B cell (primary cell): ENCODE data around the gene HSD17B1. TPM values are rescaled to one million over a fixed set of nuclear protein-coding genes. Genes with fewer than 3 reads are reported as not detected.

Experiments
- ATAC-seq: fragments of 200-7000 bp; cut with Tn5 transposase; one replicate; pipeline ENCODE4 v1.10.0; 2021; ENCODE audit warnings: low read depth, mild to moderate bottlenecking, moderate number of reproducible peaks, moderate library complexity
- CTCF ChIA-PET: fragments of 350-600 bp; sonication (Branson Sonifier 250); formaldehyde crosslinking; loops from one replicate; lab custom pipeline; 2021; ENCODE audit warnings: antibody characterized with exemption, inconsistent platforms; lab: Charles Lee
- POLR2A ChIA-PET: fragments of 350-600 bp; sonication (Branson Sonifier 250); formaldehyde crosslinking; loops from one replicate; lab custom pipeline; 2021; ENCODE audit warnings: antibody characterized with exemption; lab: Charles Lee
- DNase-seq: peaks from one replicate; pipeline ENCODE4 v3.0.0; 2013
- H2AFZ ChIP-seq: 2 replicates; pipeline ENCODE4 v1.6.1; 2012; ENCODE audit warnings: mild to moderate bottlenecking, low read depth, low read length; ENCODE audit not compliant: insufficient read depth, poor library complexity, severe bottlenecking
- H3K27ac ChIP-seq, 2 donors: 1 replicate in 1 of 2; 2 replicates in 1 of 2; pipeline ENCODE4 v1.5.1; 2012 to 2013; ENCODE audit warnings: low read length in 2 of 2, mild to moderate bottlenecking in 2 of 2, moderate library complexity in 1 of 2
- H3K27me3 ChIP-seq, 4 experiments: fragments of 200-600 bp in 1 of 4; sonication (generic) in 1 of 4; replicated peaks in 1 of 4; 1 replicate in 2 of 4; 2 replicates in 2 of 4; pipeline versions ENCODE4 v1.6.1 to v1.7.0; 2013 to 2016; ENCODE audit warnings: low read length in 3 of 4, mild to moderate bottlenecking in 2 of 4, mixed read lengths in 1 of 4, moderate library complexity in 1 of 4; ENCODE audit not compliant: insufficient read depth in 4 of 4, control insufficient read depth in 3 of 4; ENCODE audit errors: control extremely low read depth in 1 of 4
- H3K36me3 ChIP-seq, 2 experiments: replicated peaks in 1 of 2; 1 replicate in 1 of 2; 2 replicates in 1 of 2; pipeline versions ENCODE4 v1.6.1 to v1.7.1; 2013; ENCODE audit warnings: low read length in 1 of 2; ENCODE audit not compliant: insufficient read depth in 2 of 2, control insufficient read depth in 1 of 2; ENCODE audit errors: control extremely low read depth in 1 of 2, extremely low read depth in 1 of 2
- H3K4me1 ChIP-seq, 2 donors: fragments of 200-600 bp in 1 of 2; sonication (generic) in 1 of 2; 1 replicate in 1 of 2; 2 replicates in 1 of 2; pipeline versions ENCODE4 v1.5.1 to v1.6.1; 2013 to 2017; ENCODE audit warnings: low read length in 2 of 2; ENCODE audit not compliant: control insufficient read depth in 2 of 2, insufficient read depth in 2 of 2
- H3K4me2 ChIP-seq: replicated peaks from 2 replicates; pipeline ENCODE3; 2012; ENCODE audit warnings: mild to moderate bottlenecking, low read depth, low read length; ENCODE audit not compliant: poor library complexity, severe bottlenecking
- H3K4me3 ChIP-seq, 5 experiments: fragments of 200-600 bp in 1 of 5; sonication (generic) in 1 of 5; 1 replicate in 3 of 5; 2 replicates in 2 of 5; pipeline versions ENCODE4 v1.5.1 to v1.7.0; 2011 to 2016; ENCODE audit warnings: low read length in 4 of 5, mild to moderate bottlenecking in 4 of 5, low read depth in 2 of 5, control low read depth in 1 of 5, moderate library complexity in 1 of 5; ENCODE audit not compliant: insufficient read depth in 1 of 5; ENCODE audit errors: control extremely low read depth in 1 of 5, extremely low read depth in 1 of 5
- H3K79me2 ChIP-seq: fragments of 200-600 bp; sonication (generic); one replicate; pipeline ENCODE4 v1.6.0; 2016; ENCODE audit warnings: low read length; ENCODE audit not compliant: control insufficient read depth, insufficient read depth
- H3K9ac ChIP-seq: fragments of 200-600 bp; sonication (generic); 2 replicates; pipeline ENCODE4 v1.6.1; 2017; ENCODE audit warnings: mild to moderate bottlenecking, low read length, moderate library complexity
- H3K9me3 ChIP-seq, 3 donors: one replicate each; pipeline versions ENCODE4 v1.6.1 to v1.7.1; 2013; ENCODE audit warnings: low read length in 2 of 3; ENCODE audit not compliant: control insufficient read depth in 2 of 3, insufficient read depth in 1 of 3; ENCODE audit errors: control extremely low read depth in 1 of 3
- H4K20me1 ChIP-seq: 2 replicates; pipeline ENCODE4 v1.6.0; 2012; ENCODE audit warnings: mild to moderate bottlenecking, low read length; ENCODE audit not compliant: insufficient read depth, control insufficient read depth, poor library complexity, severe bottlenecking
- H3K27ac Mint-ChIP-seq: one replicate; pipeline ENCODE4 v1.8.0; 2021; ENCODE audit warnings: mixed read lengths
- H3K27me3 Mint-ChIP-seq: one replicate; pipeline ENCODE4 v1.8.0; 2021; ENCODE audit warnings: mixed read lengths
- H3K4me1 Mint-ChIP-seq: one replicate; pipeline ENCODE4 v1.8.0; 2021; ENCODE audit warnings: mixed read lengths
- H3K4me3 Mint-ChIP-seq: one replicate; pipeline ENCODE4 v1.8.0; 2021; ENCODE audit warnings: mixed read lengths
- H3K9me3 Mint-ChIP-seq: one replicate; pipeline ENCODE4 v1.8.0; 2022; ENCODE audit warnings: mixed read lengths; ENCODE audit not compliant: insufficient read depth
- EZH2 ChIP-seq: IDR thresholded peaks from 2 replicates; pipeline ENCODE4 v1.6.1; 2012; ENCODE audit warnings: borderline replicate concordance, low read depth, mild to moderate bottlenecking, moderate library complexity, low read length; ENCODE audit not compliant: insufficient read depth, poor library complexity, severe bottlenecking
- WGBS: methylation state at CpG from one replicate; pipeline ENCODE4 v1.1.5; 2013; ENCODE audit warnings: missing lambda C conversion rate; ENCODE audit not compliant: insufficient coverage; 5-methylcytosine and 5-hydroxymethylcytosine counted together
- intact Hi-C: fragments of 100-400 bp; cut with micrococcal nuclease; formaldehyde crosslinking; loops from one replicate; pipeline ENCODE4 v1.10.0; 2022
- polyA plus RNA-seq: library from polyadenylated mRNA; depleted of rRNA; stranded (reverse); fragments of >200 nt; gene quantifications from 2 replicates; pipeline ENCODE4 v1.2.3, GENCODE V29; 2012
- total RNA-seq, 2 donors: library from RNA; stranded (reverse); fragments of 120-200 nt in 1 of 2; gene quantifications; 1 replicate in 1 of 2; 2 replicates in 1 of 2; pipeline versions ENCODE4 v1.2.3 to v1.2.4, GENCODE V29; 2013 to 2022
- TF ChIP-seq, protein P1 (sequence below): fragments of 200-600 bp; IDR thresholded peaks from one replicate; pipeline ENCODE4 v1.8.0; 2022; ENCODE audit warnings: antibody characterized with exemption, mild to moderate bottlenecking

Gene HSD17B1
- total and polyA plus RNA-seq, 2 donors (not counting 1 experiment from before 2014, with no cell fraction given): 1.3 to 3.3 TPM

DNA sequence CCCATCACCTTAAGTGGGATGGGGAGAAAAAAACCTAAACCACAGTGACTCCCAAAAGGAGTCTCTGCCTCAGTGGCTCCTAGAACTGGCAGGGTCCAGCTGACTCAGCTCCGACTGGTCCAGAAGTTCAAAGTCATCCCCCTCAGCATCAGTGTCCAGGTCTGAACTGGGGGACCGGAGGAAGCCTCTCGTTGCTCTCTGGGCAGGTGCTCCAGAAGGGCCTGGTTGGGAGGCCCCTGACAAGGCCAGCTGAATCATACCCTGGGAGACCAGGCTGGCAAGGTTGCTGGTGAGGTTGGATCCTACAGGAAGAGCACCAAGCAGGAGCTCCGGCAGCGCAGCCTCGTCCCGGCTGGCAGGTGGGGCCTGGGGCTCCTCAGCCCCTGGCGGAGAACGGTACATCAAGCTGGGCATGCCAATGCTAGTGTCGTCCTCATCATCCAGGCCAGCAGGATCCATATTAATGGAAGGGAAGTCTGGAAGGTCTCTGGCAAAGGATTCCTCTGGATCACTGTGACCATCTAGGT, 29.1 kb downstream of the HSD17B1 start:
- Mint-ChIP-seq H3K27ac (no peak overlapping the region), H3K27me3 (no peaks in the 10 kb centered on the region), H3K9me3 (no peaks in the 10 kb centered on the region), H3K4me3 (no peak overlapping the region), H3K4me1 (peaks cover 44% of the 10 kb centered on the region)
- H3K9ac ChIP-seq: no peak overlapping the region
- H3K4me3 ChIP-seq: no peak overlapping the region
- H2AFZ ChIP-seq: no peak overlapping the region
- no peaks in the 10 kb centered on the region for H3K27me3 ChIP-seq
- peaks cover 14% of the 10 kb centered on the region for H3K79me2 ChIP-seq
- DNase-seq (no peak), ATAC-seq (no peak)
- H3K4me1 ChIP-seq: peaks cover 18 to 40% of the 10 kb centered on the region in 2 donors
- H3K27ac ChIP-seq: no peak overlapping the region
- no peak overlapping the region for H3K4me2 ChIP-seq
- intact Hi-C loops: no loop called here
- H4K20me1 ChIP-seq: peaks cover 16% of the 10 kb centered on the region
- ChIA-PET CTCF (interaction anchor here (1.0 to 1.9 kb wide), 3 partner anchors 13 to 27 kb away, joined by 4 to 7 read pairs (median 4); partner anchors contain the start of genes RETREG3 and TUBG1), POLR2A (interaction anchor here (0.6 kb wide), 1 partner anchor 147 kb away, joined by 3 read pairs; no protein-coding TSS in a partner anchor)
- peaks cover 12 to 70% of the 10 kb centered on the region in 2 experiments for H3K36me3 ChIP-seq
- WGBS: over 99% methylated on average over 9 of the region's 10 CpGs
- TF ChIP-seq EZH2: no peak
- TF ChIP-seq, protein P1, sequence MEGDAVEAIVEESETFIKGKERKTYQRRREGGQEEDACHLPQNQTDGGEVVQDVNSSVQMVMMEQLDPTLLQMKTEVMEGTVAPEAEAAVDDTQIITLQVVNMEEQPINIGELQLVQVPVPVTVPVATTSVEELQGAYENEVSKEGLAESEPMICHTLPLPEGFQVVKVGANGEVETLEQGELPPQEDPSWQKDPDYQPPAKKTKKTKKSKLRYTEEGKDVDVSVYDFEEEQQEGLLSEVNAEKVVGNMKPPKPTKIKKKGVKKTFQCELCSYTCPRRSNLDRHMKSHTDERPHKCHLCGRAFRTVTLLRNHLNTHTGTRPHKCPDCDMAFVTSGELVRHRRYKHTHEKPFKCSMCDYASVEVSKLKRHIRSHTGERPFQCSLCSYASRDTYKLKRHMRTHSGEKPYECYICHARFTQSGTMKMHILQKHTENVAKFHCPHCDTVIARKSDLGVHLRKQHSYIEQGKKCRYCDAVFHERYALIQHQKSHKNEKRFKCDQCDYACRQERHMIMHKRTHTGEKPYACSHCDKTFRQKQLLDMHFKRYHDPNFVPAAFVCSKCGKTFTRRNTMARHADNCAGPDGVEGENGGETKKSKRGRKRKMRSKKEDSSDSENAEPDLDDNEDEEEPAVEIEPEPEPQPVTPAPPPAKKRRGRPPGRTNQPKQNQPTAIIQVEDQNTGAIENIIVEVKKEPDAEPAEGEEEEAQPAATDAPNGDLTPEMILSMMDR: no peak
- H3K9me3 ChIP-seq: no peaks in the 10 kb centered on the region

DNA sequence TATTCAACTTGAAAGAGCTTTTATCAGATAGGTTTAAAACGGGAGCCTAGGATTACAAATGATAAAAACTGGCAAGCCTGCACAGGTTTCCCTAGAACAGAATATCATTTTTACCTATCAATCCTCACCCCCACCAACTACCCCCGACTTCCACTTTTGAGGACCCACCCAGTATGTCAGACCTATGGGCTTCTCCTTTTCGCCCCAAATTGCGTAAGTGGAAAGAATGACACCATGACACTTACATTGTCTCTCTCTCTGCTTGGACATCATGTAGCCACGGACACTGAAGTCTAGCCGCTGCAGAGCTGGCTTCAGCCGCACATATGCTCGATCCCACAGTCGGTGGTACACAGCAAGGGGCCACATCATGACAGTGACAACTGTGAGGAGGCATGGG, 32.2 kb downstream of the HSD17B1 start:
- peaks cover 19% of the 10 kb centered on the region for H4K20me1 ChIP-seq
- ChIA-PET POLR2A (no interaction called here), CTCF (interaction anchor here (1.0 kb wide), 1 partner anchor 25 kb away, joined by 4 read pairs; the partner anchor contains the start of gene TUBG1)
- intact Hi-C loops: no loop called here
- H3K27me3 ChIP-seq: no peaks in the 10 kb centered on the region
- no peak overlapping the region for H3K4me3 Mint-ChIP-seq
- no peak for ATAC-seq
- no peak overlapping the region for H3K27ac ChIP-seq
- H3K36me3 ChIP-seq: peaks cover 14 to 90% of the 10 kb centered on the region in 2 experiments
- DNase-seq: no peak
- peaks cover 5% of the 10 kb centered on the region for H3K79me2 ChIP-seq
- H3K9ac ChIP-seq: no peak overlapping the region
- H3K27ac Mint-ChIP-seq: no peak overlapping the region
- H2AFZ ChIP-seq: no peak overlapping the region
- peaks cover 36% of the 10 kb centered on the region for H3K4me1 Mint-ChIP-seq
- 99% methylated on average over 8 of the region's 9 CpGs for WGBS
- peaks cover 16 to 31% of the 10 kb centered on the region in 2 donors for H3K4me1 ChIP-seq
- TF ChIP-seq EZH2: no peak
- TF ChIP-seq, protein P1: no peak
- H3K4me3 ChIP-seq: no peak overlapping the region
- no peak overlapping the region for H3K4me2 ChIP-seq
- H3K9me3 Mint-ChIP-seq: no peaks in the 10 kb centered on the region
- H3K9me3 ChIP-seq: no peaks in the 10 kb centered on the region
- no peaks in the 10 kb centered on the region for H3K27me3 Mint-ChIP-seq
